GM18498 (cell line): Measurements from ENCODE around the gene OTOA.
"Not testable (repeated sequence)": the region's sequence is repeated elsewhere in the genome, so short reads cannot be mapped to it uniquely, and the experiment has no call there.

ENCODE experiments used
- ATAC-seq: cut with Tn5 transposase; IDR thresholded peaks from one replicate; pipeline ENCODE4 v1.9.1; 2021; ENCODE audit warnings: mild to moderate bottlenecking, moderate library complexity; ENCODE audit not compliant: unreplicated experiment

Gene OTOA

GRCh38 chr16:21667575-21667974 lies 3.8 kb downstream of the OTOA start:
- ATAC-seq, result no peak

- no peak for ATAC-seq
Observed at GRCh38 chr16:21673469-21673868, 9.7 kb downstream of the OTOA start.

DNA sequence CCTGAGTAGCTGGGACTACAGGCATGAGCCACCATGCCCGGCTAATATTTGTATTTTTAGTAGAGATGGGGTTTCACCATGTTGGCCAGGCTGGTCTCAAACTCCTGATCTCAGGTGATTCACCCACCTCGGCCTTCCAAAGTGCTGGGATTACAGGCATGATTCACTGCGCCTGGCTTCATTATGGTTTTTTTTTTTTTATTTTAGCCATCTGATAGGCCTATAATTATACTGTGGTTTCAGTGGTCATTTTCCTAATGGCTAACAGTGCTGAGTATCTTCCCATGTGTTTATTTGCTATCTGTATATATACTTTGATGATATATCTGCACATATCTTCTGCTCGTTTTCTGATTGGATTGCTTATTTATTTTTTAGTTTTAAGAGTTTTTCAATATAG lies 10.7 kb downstream of the OTOA start:
- not testable (repeated sequence) for ATAC-seq

GRCh38 chr16:21680714-21681113 lies 16.9 kb downstream of the OTOA start:
- not testable (repeated sequence) for ATAC-seq

DNA sequence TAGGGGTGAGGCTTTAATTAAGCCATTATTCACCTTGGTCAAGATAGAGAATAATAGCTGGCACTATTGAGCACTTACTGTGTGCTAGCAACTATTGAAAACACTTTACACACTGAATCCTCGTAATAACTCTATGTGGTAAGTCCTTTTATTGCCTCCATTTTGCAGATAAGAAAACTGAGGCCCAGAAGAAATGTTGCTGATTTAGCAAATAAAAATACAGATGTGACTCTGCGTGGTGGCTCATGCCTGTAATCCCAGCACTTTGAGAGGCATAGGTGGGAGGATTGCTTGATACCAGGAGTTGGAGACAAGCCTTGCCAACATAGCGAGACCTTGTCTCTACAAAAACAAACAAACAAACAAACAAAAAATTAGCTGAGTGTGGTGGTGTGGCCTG lies 19.4 kb downstream of the OTOA start:
- no peak for ATAC-seq

GRCh38 chr16:21684199-21684598 lies 20.4 kb downstream of the OTOA start:
- no peak for ATAC-seq

DNA sequence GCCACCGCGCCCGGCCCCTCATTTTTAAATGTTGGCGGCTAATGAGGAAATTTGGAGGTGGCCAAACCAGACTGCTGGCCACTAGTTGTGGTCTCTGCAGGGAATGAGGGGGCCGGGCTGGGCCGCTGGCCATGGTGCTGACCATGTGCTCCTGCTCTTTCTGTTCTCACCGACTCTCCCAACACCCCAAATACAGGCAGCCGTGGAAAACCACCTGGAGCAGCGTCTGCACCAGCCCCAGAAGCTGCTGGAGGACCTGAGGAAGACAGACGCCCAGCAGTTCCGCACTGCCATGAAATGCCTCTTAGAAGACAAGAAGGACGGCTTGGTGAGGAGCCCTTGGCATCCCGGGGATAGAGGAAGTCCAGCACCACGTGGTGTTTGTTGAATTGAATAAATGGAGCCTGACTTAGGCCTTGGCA lies 21.3 kb downstream of the OTOA start:
- no peak for ATAC-seq

DNA sequence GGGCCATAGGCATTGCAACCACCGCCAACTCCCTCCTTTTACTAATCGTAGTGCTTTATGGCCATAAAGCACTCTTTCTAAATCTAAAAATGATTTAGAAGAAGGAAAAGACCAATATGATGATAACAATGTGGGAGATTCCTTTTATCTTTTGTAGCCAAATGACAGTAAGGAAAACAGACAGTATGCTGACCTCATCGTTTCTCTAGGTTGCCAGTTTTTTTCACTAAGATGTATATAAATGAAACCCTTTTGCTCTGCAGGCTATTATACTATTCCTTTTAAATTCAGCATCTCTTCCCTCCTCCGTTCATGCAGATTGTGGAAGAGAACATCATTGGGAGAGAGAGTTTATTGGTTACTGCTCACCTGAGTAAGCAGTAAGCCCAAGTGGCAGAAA lies 25.3 kb downstream of the OTOA start:
- ATAC-seq, result no peak

DNA sequence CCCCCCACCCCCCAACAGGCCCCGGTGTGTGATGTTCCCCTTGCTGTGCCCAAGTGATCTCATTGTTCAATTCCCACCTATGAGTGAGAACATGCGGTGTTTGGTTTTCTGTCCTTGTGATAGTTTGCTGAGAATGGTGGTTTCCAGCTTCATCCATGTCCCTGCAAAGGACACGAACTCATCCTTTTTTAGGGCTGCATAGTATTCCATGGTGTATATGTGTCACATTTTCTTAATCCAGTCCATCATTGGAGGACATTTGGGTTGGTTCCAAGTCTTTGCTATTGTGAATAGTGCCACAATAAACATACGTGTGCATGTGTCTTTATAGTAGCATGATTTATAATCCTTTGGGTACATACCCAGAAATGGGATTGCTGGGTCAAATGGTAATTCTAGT lies 27.2 kb downstream of the OTOA start:
- ATAC-seq, result not testable (repeated sequence)

DNA sequence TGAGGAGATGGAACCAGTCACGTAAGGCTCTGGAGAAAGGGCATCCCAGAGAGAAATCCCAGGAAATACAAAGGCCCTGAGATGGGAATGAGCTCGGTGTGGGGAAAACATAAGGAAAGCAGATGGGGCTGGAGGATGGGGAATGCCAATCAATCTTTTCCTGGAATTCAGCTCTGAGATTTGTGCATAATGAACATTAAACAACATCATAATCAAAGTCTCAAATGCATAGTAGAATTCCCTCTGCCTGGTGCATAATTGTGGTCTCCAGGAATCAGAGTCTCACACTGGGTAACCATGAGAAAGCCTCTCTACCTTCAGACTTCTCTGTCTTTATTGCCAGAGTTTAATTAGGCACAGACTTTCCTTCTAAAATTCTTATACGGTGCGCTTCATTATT lies 30.8 kb downstream of the OTOA start:
- no peak for ATAC-seq

- ATAC-seq, result no peak
Observed at GRCh38 chr16:21697032-21697431, 33.3 kb downstream of the OTOA start.

- no peak for ATAC-seq
Observed at GRCh38 chr16:21698169-21699032, 34.6 kb downstream of the OTOA start.

- no peak for ATAC-seq
Observed at GRCh38 chr16:21701271-21701670, 37.5 kb downstream of the OTOA start.

DNA sequence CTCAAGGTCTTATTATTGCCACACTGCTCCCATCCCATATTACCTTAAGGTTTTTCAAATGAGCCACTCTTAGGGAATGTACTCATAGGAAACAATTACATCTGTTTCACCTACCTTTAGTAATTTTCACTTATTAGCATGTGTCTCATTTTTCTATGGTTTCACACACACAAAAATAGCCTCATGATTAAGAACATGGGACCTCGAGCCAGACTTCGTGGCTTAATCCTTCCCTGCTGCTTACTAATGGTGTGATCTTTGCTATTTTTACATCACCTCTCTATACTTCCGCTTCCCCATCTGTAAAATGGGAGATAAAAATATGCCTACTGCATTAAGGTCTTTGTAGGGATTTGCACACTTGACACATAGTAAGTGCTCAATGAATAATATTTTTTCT lies 38.5 kb downstream of the OTOA start:
- ATAC-seq, result no peak

GRCh38 chr16:21703156-21703555 lies 39.4 kb downstream of the OTOA start:
- no peak for ATAC-seq

DNA sequence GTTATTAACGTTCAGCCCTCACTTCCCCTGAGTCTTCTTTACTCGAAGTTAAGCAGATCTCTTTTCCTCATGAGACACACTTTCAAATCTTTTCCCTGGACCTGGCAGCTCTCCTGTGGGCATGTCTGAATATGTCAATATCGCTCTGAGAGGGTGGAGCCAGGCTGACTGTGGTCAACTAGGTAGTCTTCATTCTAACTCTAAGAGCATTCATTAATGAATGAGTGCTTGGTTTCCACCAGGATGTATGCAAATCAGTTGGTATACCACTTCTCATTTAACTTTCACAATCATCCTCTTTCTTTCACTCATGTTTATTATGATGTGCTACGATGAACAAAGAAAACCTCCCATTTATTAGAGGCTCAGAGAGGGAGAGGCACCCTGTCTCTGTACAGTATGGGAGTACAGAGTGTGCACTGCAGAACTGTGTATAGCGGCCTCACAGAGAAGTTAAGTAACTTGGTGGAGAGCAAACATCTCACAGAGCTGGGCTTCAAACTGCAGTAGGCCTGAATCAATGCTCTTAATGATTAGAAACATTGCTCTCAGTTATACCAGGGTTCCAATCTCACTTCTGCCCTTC lies 39.9 kb downstream of the OTOA start:
- ATAC-seq, result peak; percentile 70

DNA sequence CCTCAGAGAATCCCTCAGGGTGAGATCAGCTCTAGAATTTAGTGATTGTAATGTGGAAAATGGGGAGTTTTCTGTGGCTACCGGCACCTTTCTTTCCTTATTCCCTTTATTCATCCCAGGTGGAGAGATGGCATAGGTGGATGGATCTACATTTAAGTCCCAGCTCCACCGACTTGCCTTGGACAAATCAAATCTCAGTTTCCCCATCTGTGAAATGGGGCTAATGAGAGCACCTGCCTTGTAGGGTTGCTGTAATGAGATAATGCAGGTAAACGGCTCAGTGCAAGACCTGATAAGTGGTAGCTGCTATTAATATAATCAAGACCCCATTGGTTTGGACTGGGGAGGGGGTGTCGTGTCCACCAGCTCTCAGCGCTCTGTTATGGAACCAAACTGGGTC lies 40.5 kb downstream of the OTOA start:
- no peak for ATAC-seq

GRCh38 chr16:21704733-21705132 lies 41.0 kb downstream of the OTOA start:
- ATAC-seq, result no peak

DNA sequence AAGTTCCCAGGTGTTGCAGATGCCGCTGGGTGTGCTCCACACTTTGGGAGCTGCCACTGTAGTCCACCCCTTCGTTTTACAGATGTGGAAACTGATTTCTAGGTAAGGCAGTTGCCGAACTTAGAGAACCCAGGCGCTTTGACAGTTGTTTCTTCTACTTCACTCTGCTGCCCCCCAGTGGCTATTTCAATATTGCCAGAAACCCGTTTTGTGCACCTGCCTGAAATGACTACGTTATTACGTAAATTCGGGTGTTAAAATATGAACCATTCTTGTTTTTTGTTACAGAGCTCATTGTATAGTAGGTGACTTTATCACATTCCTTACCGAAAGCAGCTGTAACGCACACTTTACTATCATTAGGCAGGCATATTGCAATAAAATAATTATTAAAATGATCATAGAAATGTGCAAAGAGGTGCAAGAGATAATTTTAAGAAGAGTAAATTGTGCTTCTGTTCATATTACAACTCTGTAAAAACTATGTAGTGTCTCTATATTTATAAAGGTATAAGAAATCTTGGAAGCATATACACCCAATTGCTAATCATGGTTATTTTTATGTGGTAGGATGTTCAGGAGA lies 44.9 kb downstream of the OTOA start:
- ATAC-seq, result no peak

DNA sequence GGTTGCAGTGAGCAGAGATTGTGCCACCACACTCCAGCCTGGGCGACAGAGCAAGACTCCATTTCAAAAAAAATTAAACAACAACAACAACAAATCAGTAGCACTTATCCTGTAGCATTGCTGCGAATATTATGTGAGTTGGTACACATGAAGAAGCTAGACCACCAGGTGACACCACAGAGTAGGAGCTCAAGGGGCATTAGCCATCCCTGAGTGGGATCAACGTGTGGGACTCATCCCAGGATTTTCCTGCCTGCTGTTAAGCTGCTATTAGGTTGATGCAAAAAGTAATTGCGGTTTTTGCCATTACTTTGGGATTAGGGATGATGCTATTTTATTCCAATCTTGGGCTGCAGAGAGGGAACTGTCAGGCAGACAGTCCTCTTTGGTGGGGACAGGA lies 47.2 kb downstream of the OTOA start:
- ATAC-seq, result no peak

DNA sequence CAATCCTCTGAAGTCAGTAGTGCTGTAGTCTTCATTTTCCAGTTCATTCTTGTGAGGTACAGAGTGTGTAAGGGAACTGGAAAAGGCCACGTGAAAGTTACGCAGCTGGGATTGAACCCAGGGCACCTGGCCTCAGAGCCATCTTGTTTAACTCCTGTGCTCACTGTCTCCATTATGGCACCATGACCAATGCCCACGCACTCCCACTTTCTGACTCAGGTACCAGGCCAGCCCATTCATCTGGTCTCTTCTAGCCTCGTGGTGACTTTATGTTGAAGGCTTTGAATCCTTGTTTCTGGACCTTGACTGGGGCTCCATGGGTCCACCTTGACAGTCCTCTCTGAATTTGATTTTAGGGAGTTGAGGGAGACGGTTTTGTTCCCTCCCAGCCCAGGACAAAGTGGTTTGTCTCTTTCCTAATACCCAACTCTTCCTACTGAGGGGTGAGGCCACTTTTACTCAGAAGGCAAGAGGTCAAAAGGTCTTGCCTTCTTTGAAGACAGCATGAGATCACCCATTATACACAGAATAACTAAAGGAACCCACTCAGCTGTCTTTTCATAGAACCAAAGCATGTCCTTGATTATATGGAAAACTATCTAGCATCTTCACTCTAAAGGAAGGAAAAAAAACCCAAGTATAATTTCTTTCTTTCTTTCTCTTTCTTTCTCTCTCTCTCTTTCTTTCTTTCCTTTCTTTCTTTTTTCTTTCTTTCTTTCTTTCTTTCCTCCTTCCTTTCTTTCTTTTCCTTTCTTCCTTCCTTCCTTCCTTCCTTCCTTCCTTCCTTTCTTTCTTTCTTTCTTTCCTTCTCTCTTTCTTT lies 50.0 kb downstream of the OTOA start:
- ATAC-seq, result no peak

DNA sequence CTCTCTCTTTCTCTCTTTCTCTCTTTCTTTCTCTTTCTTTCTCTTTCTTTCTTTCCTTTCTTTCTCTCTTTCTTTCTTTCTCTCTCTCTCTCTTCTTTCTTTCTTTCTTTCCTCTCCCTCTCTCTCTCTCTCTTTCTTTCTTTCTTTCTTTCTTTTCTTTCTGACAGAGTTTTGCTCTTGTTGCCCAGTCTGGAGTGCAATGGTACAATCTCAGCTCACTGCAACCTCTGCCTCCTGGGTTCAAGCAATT lies 50.5 kb downstream of the OTOA start:
- not testable (repeated sequence) for ATAC-seq
